Inflammatory macrophage treated with lipopolysaccharide for 1 hour (primary cell): ENCODE measurements around the gene UBTD1.

Source experiments
- DNase-seq, 2 donors: peaks; one replicate each; pipeline ENCODE4 v3.0.0-alpha.2; 2020 to 2022

UBTD1 gene

GRCh38 chr10:97483921-97484320 lies 14.8 kb upstream of the UBTD1 start:
- no peak for DNase-seq

GRCh38 chr10:97485647-97486281 lies 13.0 kb upstream of the UBTD1 start:
- DNase-seq, result no peak

- DNase-seq, result peak in 1 of 2 donors; percentile 17
Measured at GRCh38 chr10:97490592-97490991, 8.1 kb upstream of the UBTD1 start.

- DNase-seq, result peak; percentile 40 to 69
Measured at GRCh38 chr10:97494151-97494550, 4.6 kb upstream of the UBTD1 start.

- DNase-seq, result no peak
Measured at GRCh38 chr10:97494863-97495506, 3.7 kb upstream of the UBTD1 start.

GRCh38 chr10:97497572-97498075 lies 1.1 kb upstream of the UBTD1 start:
- peak; percentile 77 to 78 for DNase-seq

- peak; percentile 96 to 98 for DNase-seq
Measured at GRCh38 chr10:97498076-97498840, 466 bp upstream of the UBTD1 start, which contains the start of gene MMS19. MMS19 (minus strand) TSS chr10:97498422; CDS start chr10:97498384, 38 bp downstream.

- DNase-seq, result peak; percentile 56 to 61
Measured at GRCh38 chr10:97499561-97500296, 1.0 kb downstream of the UBTD1 start.

GRCh38 chr10:97500297-97500575 lies 1.5 kb downstream of the UBTD1 start:
- no peak for DNase-seq

GRCh38 chr10:97502916-97503315 lies 4.2 kb downstream of the UBTD1 start:
- DNase-seq, result no peak

- DNase-seq, result peak; percentile 35 to 64
Measured at GRCh38 chr10:97503406-97503805, 4.7 kb downstream of the UBTD1 start.

GRCh38 chr10:97505152-97505551 lies 6.4 kb downstream of the UBTD1 start:
- DNase-seq, result peak in 1 of 2 donors; percentile 43

- DNase-seq, result peak in 1 of 2 donors; percentile 47
Measured at GRCh38 chr10:97506199-97506991, 7.7 kb downstream of the UBTD1 start.

- no peak for DNase-seq
Measured at GRCh38 chr10:97508342-97508741, 9.6 kb downstream of the UBTD1 start.

GRCh38 chr10:97509120-97509680 lies 10.5 kb downstream of the UBTD1 start:
- peak; percentile 73 to 95 for DNase-seq

- DNase-seq, result no peak
Measured at GRCh38 chr10:97510686-97511085, 12.0 kb downstream of the UBTD1 start.

- DNase-seq, result no peak
Measured at GRCh38 chr10:97511711-97512440, 13.2 kb downstream of the UBTD1 start.

- no peak for DNase-seq
Measured at GRCh38 chr10:97512993-97513392, 14.3 kb downstream of the UBTD1 start.

GRCh38 chr10:97514344-97514743 lies 15.6 kb downstream of the UBTD1 start:
- no peak for DNase-seq

GRCh38 chr10:97515271-97515978 lies 16.7 kb downstream of the UBTD1 start:
- DNase-seq, result no peak
